Nucleus accumbens (tissue), 56 donors: ENCODE data around the gene TBC1D16.

Experiments used
- DNase-seq, 56 donors: peaks; one replicate each; lab custom pipeline; 2025; lab: John Stamatoyannopoulos, UW

Gene TBC1D16

DNA sequence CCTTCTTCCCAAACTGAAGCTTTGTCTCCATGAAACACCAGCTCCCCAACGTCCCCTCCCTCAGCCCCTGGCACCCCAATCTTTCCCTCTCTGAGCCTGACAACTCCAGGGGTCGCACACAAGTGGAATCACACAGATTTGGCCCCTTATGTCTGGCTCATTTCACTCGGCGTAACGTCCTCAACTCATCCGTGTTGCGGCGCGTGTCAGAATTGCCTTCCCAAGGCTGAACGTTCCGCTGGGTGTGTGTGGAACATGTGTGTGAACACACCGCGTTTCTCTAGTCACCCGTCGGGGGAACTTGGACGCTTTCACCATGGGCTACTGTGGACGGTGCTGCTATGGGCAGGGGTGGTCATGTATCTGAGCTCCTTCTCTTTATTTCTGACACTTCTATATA lies 45.0 kb downstream of the TBC1D16 start:
- DNase-seq: no peak

DNA sequence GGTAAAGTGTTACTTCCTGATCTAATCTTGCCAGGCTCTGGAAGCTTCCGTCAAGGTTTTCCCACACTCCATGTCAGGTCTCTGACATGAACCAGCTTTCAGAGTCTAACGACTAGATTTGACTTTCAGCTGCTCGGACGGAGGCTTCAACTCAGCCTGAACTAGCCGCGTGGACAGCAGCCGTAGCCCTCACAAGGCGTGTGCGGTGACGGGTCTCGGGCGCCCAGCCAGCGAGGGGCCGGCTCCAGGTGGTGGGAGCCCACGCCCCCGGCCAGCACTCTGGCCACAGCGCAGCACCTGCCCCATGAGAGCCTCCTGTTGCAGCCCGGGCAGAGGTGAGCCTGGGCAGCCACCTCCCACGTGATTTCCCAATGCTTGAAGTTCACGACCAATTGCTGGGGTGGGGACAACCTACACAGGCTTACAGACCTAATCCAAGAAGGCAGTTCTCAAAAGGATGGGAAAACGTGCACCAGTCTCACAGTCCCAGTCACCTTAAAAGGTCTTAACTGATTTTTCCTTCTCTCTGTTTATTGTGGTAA lies 45.5 kb downstream of the TBC1D16 start:
- no peak for DNase-seq

DNA sequence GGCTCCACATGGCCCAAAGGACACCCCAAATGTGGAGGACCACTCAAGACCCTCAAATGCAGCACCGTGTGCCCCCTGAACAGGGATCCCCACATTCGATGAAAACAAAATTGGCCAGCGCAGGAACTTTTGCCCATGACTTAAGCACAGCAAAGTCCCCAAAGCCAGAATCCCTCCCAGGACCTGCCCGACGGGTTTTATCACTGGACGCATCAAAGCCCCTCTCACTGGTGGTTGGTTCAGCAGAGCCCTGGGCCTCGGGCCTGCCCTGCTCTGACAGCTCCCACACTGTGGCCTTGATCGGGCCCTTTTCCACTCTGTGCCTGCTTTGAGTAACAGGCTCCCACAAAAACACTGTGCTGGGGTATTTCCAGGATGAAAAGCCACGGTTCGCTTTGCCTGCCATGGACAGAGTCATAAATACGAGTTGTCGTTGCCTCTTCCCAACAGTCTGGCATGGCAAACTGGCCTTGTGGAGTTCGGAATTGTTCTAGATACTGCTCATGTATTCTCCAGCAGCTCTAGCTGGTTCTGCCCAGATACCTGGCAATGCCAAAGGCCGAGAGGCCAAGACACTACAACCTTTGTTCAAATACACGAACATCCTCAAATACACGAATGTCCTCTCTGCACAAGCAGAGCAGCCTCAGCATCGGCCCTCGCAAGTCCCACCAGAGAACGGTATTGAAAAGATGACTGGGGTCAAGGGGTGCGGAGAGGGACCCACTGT lies 46.4 kb downstream of the TBC1D16 start:
- DNase-seq: no peak

DNA sequence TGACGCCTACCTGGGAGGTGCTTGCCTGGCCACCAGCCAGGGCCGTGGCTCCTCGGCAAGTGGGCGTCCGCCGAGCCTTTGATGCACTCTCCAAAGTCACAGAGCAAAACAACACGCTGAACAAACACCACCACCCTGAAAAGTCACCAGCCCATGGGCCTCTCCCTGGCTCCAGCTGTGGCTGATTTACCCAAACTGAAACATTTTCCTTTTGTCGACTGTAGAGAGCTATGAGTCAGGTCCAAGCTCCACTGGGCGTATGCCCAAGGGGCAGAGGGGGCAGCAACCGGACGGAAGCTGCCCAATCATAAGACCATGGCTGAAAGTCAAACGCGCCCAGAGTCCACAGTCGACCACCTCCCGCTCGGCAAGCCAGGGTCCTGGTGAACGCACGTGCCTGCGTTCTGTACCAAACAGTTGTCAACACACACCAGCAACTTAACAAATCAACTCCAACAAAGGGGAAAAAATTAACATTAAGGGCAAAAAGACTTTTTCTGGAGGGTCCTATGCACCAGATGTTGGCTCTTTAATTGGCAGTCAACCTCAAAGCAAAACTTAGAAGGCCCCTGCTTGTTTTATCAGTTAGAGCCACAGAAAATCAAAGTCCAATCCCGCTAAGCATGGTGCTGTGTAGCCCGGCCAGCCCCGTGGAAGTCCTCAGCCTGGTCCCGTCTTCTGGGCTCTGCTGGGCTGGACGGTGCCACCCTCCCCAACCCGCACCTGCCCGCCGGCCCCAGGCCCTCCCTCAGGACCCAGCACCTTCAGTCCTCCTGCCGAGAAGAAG lies 47.3 kb downstream of the TBC1D16 start:
- DNase-seq: no peak

DNA sequence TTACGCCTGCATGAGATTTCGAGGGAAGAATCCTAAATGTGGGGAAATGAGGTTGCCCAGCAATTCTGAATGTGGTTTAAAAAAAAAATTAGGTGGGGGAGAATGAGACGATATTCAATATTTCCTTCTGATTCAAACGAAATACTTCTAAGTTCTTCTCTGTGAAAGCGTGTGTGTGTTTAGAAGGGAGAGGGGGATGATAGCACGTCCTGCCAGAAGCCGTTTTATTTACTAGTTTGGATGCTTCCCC lies 47.8 kb downstream of the TBC1D16 start:
- DNase-seq: no peak

DNA sequence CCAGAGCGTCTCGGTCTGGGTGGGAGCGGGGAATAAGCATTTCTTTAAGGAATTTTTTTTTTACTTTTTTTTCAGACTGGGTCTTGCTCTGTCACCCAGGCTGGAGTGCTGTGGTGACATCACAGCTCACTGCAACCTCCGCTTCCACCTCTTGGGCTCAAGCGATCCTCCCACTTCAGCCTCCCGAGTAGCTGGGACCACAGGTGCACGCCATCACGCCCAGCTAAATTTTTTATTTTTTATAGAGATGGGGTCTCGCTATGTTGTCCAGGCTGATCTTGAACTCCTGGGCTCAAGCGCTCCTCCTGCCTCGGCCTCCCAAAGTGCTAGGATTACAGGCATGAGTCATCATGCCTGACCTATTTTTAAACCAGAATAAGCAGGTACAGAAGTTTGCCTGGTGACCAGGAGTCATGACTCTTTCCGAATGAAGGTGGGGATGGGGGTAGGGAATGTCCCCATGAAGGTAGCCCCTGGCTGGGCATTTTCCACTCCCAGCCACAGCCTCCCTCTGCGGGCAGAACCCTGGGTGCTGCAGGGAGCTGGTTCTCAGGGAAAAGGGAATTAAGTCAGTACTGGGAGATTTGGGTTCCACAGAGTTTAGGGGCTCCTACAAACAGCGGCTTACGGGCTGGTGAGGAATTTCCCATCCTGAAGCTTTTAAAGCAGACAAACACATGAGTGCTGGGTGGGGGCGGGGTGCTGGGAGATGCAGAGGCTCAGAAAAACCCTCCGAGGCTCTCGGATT lies 48.3 kb downstream of the TBC1D16 start:
- no peak for DNase-seq

DNA sequence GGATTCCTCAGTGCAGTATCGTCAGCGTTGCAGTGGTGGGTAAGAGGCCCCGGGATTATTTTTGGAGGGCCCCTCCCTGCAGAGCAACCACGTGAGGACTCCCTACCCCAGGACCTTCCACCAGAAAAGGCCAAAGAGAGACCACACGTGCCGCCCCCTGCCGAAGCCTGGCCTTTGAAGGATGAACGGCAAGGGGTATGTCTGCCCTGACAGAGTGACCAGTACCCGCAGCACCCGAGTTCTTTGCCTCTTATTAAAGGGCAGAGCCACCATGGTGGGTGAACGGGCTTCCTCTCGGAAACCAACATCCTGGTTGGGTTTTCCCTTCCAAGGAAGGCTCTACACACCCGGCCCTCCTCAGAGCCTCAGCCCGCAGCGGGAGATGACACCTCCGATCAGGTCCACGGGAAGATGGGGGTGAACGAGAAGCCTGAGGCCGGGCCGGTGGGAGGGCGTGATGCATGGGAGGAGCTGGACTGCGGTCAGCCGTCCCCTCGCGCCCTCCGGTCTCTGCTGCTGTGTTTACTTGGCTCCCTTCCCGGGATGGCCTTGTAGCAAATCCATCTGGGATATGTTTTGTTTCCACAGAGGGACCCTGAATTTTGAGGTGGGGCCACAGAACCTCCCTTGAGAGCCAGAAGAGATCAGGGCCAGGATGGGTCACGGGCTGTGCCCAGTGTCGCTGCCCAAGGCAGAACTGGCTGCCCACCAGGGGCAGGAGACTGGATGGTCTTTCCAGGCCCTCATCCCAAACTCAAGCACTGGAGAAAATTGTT lies 49.1 kb downstream of the TBC1D16 start:
- no peak for DNase-seq

DNA sequence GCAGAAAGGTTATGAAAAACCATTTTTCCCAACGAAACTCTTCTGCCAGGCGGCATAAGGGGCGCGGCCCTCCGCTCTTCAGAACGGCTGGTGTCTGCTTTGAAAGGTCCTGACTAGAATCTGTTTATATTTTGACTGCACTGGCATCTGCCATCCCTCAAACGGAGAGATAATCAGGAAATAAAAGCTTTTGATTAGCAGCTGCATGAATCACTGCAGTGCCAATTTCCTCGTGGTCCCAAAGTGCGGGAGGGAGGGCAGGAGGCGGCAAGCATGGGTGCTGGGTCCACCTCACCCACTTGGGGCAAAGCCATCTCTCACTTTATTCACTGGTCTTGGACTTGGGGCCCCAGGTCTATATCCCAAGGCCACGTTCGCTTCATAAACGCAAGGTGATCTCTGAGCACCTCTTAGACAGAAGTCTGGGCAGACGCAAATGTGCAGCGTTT lies 49.7 kb downstream of the TBC1D16 start:
- DNase-seq: no peak

DNA sequence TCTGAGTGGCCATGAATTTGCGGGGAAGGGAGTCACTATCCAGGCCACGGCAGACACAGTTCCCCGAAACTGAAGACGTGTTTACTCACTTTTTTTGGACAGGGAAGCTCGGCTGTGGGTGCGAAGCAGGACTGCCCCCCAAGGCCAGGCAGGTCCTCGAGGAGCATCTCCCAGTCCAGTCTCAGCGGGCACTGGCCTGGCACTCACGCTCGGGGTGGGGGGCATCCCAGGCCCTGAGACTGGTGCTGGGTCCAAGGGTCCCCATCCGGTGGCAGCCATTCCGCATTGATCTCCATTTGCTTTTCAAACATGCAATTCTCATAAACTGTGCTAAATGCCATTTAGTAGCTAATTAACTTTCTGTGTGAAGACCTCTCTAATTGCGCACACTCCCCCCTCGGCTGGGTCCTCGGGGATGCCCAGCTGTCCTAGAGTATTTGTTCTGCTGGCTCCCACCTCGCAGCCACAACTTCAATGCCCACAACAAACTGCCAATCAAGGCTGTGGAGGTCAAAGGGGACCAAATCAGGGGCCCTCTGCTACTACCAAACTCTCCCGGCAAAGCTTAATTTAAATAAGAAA lies 50.2 kb downstream of the TBC1D16 start:
- DNase-seq: no peak

DNA sequence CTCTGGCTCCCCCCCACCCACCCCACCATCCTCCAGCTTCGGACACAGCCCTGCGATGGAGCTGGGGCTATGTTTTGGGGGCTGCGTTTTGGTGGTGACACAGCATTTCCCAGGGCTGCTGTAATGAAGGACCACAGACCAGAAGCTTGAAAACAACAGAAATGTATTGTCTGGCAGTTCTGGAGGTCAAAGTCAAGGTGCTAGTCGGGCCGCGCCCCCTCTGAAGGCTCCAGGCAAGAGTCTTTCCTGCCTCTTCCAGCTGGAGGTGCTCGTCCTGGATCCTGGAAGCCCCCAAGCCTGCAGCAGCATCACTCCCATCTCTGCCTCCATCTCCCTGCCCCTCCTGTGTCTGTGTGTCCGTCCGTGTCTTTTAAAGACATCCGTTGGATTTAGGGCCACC lies 50.8 kb downstream of the TBC1D16 start:
- DNase-seq: no peak

DNA sequence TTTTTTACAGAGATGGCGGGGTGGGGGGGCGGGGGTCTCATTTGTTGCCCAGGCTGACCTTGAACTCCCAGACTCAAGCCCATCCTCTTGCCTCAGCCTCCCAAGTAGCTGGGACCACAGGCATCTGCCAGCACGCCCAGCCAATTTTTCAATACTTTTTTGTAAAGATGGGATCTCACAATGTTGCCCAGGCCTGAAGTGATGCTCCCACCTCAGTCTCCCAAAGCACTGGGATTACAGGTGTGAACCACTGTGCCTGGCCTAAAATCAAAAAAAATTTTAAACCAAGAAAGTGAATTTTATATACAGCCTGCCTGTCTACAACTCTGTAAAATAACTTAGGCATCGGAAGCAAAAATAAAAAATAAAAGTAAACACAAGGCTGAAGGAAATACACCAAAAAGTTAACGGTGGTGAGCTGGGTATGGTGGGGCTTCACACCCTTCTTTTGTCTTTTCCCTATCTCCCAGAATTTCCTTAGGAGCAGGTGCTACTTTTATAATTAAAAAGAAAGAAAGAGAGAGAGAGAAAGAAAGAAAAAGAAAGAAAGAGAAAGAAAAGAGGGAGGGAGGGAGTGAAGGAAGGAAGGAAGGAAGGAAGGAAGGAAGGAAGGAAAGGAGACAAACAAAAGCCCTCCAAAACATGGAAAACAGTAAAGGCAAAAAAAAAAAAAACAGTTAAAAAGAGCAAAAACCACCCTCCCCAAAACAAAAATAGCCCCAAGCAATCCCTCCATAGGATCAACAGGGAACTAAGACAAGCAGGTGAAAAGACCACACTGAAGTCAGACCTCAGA lies 51.4 kb downstream of the TBC1D16 start:
- DNase-seq: no peak

DNA sequence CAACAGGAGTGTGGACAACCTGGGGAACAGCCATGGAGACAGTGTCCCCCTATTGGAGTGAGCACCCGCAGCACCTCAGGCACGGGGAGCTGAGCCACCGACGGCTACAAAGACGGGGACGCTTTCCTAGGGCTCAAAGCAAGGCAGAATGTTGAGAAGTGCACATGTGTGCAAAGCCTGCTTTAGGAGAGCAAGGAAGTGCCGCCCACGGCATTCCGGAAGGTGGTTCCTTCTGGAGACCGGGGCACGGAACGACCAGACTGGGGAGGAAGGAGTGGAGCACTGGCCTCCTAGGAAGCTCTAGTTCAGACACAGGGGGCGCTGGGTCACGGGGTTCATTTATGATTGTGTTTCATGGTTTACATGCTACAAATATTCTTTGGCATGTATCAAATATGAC lies 52.2 kb downstream of the TBC1D16 start:
- no peak for DNase-seq

DNA sequence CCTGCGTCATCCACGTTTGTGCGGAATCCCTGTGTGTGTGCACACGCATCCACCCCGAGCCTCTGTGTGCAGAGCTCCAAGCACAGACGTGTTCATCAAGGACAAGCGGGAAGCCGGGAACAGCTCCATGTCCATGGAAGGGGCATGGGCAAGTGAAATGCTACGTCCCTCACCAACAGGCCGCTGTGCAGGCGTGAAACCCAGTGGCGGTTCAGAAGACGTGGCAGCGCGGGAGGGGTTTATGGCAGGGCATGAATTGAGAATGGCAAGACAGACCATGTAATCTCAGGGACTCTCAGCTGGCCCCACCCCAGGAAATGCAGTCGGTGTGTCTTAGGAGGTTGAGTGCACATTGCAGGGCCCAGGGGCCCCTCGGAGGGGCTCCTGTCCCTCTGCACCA lies 52.7 kb downstream of the TBC1D16 start:
- DNase-seq: no peak

DNA sequence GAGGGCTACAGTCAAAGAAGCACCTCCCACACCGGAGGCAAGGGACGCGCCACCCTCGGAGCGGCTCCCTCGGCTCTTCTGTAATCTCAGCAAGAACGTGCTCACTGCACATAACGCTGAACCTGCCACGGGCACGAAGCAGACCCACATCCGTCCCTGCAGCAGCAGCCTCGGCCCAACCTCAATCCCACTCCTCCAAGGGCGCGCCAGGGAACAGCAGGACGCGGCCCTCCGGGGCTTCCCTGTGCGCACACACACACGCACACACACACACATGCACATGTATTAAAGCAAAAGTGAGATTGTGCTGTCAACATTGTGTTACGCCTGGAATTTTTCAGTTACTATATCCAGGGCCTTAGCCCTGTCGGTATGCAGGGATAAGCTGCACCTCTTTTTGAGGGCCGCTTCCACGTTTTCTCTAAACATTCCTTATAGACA lies 54.0 kb downstream of the TBC1D16 start:
- no peak for DNase-seq

DNA sequence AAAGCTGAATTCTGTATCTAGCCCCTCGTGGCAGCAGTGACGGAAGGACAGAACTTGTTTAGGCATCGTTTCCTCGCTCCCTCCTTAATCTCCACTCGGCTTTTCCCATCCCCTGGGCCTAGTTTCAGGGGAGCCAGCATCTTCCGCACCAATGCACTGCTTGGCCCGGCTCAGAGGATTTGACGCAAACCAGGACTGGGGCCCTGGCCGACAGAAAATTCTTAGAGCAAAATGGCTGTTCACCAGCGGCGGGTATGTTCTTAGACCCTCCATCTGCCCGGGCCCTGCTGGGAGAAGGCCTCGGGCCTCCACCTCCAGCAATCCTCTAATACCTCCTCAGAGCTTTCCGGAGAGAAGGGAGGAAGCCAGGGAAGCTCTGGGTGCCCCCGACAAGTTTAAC lies 54.6 kb downstream of the TBC1D16 start:
- DNase-seq: peak in 15 of 56 donors; percentile 16 to 63 (median 46)

DNA sequence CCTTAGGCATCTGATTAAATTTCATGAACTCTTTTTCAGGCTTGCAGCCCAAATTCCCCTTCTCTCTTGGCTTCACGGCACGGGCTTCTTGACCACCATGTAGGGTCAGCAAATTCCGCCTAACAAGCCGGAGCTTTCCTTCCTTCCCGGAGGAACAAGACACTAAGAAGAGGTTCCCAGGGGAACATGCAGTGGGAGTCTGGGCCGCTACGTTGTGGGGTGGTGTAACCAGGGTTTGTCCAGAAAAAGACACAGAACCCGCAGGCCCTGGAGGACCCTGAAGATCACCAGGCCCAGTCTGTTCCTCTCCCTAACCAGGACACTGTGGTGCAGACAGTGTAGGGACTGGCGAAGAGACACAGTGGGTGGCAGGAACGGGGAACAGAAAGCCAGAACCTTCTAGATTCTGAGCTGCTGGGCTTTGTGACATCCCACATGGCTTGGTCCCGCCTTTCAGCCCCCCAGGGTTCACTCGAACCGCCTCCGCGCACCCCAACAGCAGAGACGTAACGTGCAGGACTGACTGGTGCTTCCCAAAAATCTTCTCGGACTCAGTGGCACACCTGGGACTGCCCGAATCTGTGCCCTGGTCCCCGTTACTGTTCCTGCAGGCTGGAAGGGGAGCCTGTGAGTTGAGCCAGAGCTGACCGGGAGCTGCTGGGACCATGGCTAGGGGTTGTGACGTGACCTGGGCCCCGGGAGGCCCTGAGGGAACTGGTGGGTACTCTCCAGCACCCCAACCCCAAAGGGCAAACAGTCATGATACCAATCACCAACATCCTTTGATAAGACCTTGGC lies 55.2 kb downstream of the TBC1D16 start:
- no peak for DNase-seq

DNA sequence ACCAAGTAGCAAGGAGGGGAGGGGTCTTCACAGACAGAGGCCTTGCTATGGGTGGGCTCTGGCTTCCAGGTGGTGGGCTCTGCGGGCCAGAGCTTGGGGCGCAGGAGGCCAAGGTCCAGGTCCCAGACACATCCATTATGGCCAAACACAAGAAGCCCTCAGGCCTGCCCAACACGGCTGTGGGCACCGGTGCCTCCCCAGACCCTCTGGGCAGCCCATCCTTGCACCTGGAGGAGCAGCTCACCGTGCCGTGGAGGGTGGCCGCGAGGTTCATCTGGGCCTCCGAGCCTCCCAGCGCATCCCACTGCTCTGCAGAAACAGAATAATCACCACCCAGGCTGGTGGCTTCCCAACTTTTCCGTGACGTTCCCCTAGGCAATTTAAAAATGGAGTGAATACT lies 55.9 kb downstream of the TBC1D16 start:
- no peak for DNase-seq

DNA sequence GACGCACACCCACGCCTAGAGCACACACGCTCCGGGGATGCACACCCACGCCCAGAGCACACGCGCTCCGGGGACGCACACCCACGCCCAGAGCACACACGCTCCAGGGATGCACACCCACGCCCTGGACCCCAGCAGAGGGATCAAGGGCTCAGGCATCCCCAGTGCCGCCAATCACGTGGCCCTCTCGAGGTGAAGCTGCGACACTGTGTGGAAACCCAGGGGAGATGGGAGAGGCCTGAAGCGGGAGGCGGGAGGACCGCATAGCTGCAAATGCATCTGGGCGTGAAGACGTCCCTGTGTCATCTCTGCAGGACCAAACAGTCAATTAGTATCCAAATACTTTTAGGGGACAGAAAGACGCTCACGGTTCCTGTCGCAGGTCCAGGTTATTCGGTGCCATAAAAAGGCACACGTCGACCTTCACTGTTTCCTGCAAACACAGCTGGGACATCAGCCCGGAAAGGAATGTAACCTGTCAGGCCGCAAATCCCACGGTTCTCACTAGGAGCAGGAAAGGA lies 56.4 kb downstream of the TBC1D16 start:
- no peak for DNase-seq
